NCI-H2196 (cell line): ENCODE data around the gene DFFB.

Source experiments
- DNase-seq: peaks from one replicate; lab custom pipeline; 2025; ENCODE audit not compliant: unreplicated experiment; lab: John Stamatoyannopoulos, UW

Gene DFFB

GRCh38 chr1:3831689-3832088 lies 25.6 kb upstream of the DFFB start:
- DNase-seq, result no peak

GRCh38 chr1:3834701-3835100 lies 22.6 kb upstream of the DFFB start:
- DNase-seq, result no peak

GRCh38 chr1:3836421-3836820 lies 20.9 kb upstream of the DFFB start:
- DNase-seq, result no peak

- no peak for DNase-seq
Observed at GRCh38 chr1:3837200-3837599, 20.1 kb upstream of the DFFB start.

GRCh38 chr1:3837685-3838084 lies 19.6 kb upstream of the DFFB start:
- no peak for DNase-seq

GRCh38 chr1:3838788-3839187 lies 18.5 kb upstream of the DFFB start:
- DNase-seq, result no peak

- DNase-seq, result no peak
Observed at GRCh38 chr1:3841491-3841890, 15.8 kb upstream of the DFFB start.

- no peak for DNase-seq
Observed at GRCh38 chr1:3842912-3843311, 14.4 kb upstream of the DFFB start.

- DNase-seq, result no peak
Observed at GRCh38 chr1:3846541-3846940, 10.7 kb upstream of the DFFB start.

GRCh38 chr1:3847081-3847480 lies 10.2 kb upstream of the DFFB start:
- no peak for DNase-seq

GRCh38 chr1:3850857-3851256 lies 6.4 kb upstream of the DFFB start:
- DNase-seq, result no peak

- no peak for DNase-seq
Observed at GRCh38 chr1:3851292-3851691, 6.0 kb upstream of the DFFB start.

GRCh38 chr1:3852091-3852490 lies 5.2 kb upstream of the DFFB start:
- no peak for DNase-seq

- DNase-seq, result no peak
Observed at GRCh38 chr1:3852711-3853485, 4.4 kb upstream of the DFFB start.

GRCh38 chr1:3857791-3858129 lies 484 bp downstream of the DFFB start:
- no peak for DNase-seq

GRCh38 chr1:3858231-3858981 lies 1.1 kb downstream of the DFFB start:
- peak; percentile 67 for DNase-seq

- DNase-seq, result no peak
Observed at GRCh38 chr1:3863231-3863935, 6.1 kb downstream of the DFFB start.

GRCh38 chr1:3864884-3865283 lies 7.6 kb downstream of the DFFB start:
- DNase-seq, result no peak

- DNase-seq, result no peak
Observed at GRCh38 chr1:3865606-3866160, 8.4 kb downstream of the DFFB start.

- no peak for DNase-seq
Observed at GRCh38 chr1:3868464-3869006, 11.3 kb downstream of the DFFB start.

- no peak for DNase-seq
Observed at GRCh38 chr1:3869751-3870301, 12.6 kb downstream of the DFFB start.
